Measurements from ENCODE around the gene FJX1.

The FJX1 gene

GRCh38 chr11:35610631-35611030 lies 7.6 kb upstream of the FJX1 start:
- H3K4me1 ChIP-seq (ENCODE audit: control insufficient read depth, insufficient read depth, low read length), result no peaks in the 10 kb centered on the region
- no peaks in the 10 kb centered on the region for H3K9me3 ChIP-seq (ENCODE audit: control insufficient read depth, insufficient read depth, low read depth, low read length)
- H3K4me3 ChIP-seq (ENCODE audit: low read depth, low read length), result no peak overlapping the region
- H3K27ac ChIP-seq (ENCODE audit: extremely low read depth, low read depth, low read length), result no peak overlapping the region
- ChIA-PET POLR2A (no interaction called here), CTCF (interaction anchor here (0.5 to 6.5 kb wide), 6 partner anchors 9 to 285 kb away, joined by 3 to 24 read pairs (median 4); no protein-coding TSS in a partner anchor)
- no peaks in the 10 kb centered on the region for H3K36me3 ChIP-seq (ENCODE audit: control insufficient read depth in 2 of 2, insufficient read depth in 1 of 2, low read length in 2 of 2)
- no peak for TF ChIP-seq ZNF280D (tag by site-specific recombination; IDR thresholded peaks at IDR 0.05)
- no peak for TF ChIP-seq ZNF645 (tag by site-specific recombination; IDR thresholded peaks at IDR 0.05)
- TF ChIP-seq ZNF449 (tag by site-specific recombination; IDR thresholded peaks at IDR 0.05), result no peak
- no peak for TF ChIP-seq FEZF1 (tag by site-specific recombination; IDR thresholded peaks at IDR 0.05)
- TF ChIP-seq ZNF223 (tag by site-specific recombination; IDR thresholded peaks at IDR 0.05), result no peak
- no peak for TF ChIP-seq ZNF639 (tag by site-specific recombination; IDR thresholded peaks at IDR 0.05)
- no peak for TF ChIP-seq KLF16 (tag by site-specific recombination; IDR thresholded peaks at IDR 0.05)
- TF ChIP-seq ZNF426 (tag by site-specific recombination; IDR thresholded peaks at IDR 0.05), result no peak
- TF ChIP-seq ZBTB6 (tag by site-specific recombination; IDR thresholded peaks at IDR 0.05), result no peak
- no peak for TF ChIP-seq ZBTB1 (tag by site-specific recombination; IDR thresholded peaks at IDR 0.05)
- no peak for TF ChIP-seq ZNF549 (tag by site-specific recombination; IDR thresholded peaks at IDR 0.05)
- TF ChIP-seq SCRT1 (tag by site-specific recombination; IDR thresholded peaks at IDR 0.05; ENCODE audit: borderline replicate concordance), result no peak
- no peak for TF ChIP-seq ZBTB49 (tag by site-specific recombination; IDR thresholded peaks at IDR 0.05; ENCODE audit: low read depth)
- no peak for TF ChIP-seq KLF8 (tag by site-specific recombination; IDR thresholded peaks at IDR 0.05)
- no peak for TF ChIP-seq ZNF23 (tag by site-specific recombination; IDR thresholded peaks at IDR 0.05; ENCODE audit: borderline replicate concordance)
- no peak for TF ChIP-seq MEIS1 (CRISPR knock-in tag; IDR thresholded peaks at IDR 0.05; ENCODE audit: borderline replicate concordance)

Data from HEK293 (cell line).